HG03097 (cell line): Measurements from ENCODE around the gene ANXA2.
"Not testable (repeated sequence)": the region's sequence is repeated elsewhere in the genome, so short reads cannot be mapped to it uniquely, and the experiment has no call there.

Experiments
- ATAC-seq: cut with Tn5 transposase; IDR thresholded peaks from one replicate; pipeline ENCODE4 v1.9.1; 2021; ENCODE audit not compliant: unreplicated experiment, low FRiP score

ANXA2 gene

GRCh38 chr15:60346653-60347052 is 51.1 kb downstream of the ANXA2 start:
- no peak for ATAC-seq

GRCh38 chr15:60346077-60346476 is 51.7 kb downstream of the ANXA2 start:
- ATAC-seq = no peak

DNA sequence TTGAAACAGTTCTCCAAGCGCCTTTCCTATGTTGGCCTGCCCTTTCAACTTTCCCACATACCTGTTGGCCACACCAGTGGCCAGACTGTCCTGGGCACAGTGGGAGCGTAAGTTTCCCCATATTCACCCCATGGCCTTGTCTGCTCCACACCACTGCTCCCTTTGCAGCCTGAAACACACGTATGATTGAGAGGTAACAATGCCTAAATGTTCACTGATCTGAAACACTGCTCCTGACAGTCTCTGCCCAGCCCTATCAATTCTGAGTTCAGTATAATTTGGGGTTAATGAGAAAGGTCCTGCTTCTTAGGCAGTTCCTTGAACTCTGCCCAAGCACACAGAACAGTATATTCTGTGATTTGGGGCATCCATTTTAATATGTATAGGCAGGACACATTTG is 52.2 kb downstream of the ANXA2 start:
- no peak for ATAC-seq

DNA sequence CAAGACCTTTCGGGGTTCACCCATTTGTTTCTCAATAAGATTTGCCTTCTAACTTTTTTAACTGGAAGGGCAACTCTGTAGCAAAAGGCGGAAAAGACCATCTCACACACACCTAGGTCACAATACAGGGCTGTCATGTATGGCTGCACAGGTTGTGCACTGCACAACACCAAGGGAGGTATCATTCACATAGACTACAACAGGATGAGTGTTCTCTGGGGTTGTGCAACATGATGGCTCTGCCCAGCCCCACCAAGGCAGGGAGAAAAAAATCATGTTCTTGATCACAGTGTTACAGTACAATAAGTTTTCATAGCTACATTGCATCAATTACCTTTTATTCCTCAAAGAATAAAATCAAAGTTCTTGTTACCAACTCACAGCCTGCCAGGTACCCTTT is 52.8 kb downstream of the ANXA2 start:
- ATAC-seq = no peak

DNA sequence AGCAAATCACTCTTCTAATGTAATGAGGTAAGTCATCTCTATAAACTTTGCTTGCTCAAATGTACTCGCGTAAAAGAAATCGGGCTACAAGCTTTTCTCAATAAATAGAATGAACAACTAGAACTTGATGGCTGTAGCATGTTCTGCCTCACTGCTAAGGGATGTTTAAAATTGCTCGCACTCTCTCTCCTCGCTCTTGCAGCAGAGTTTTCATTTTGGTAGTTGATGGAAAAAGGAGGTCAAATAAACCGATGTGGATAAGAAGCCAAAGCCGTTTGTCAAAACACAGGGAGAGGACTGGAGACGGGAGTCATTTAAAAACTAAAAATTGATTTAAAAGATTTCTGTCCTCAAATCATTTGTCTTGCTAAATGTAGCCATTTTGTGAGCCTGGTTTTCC is 53.3 kb downstream of the ANXA2 start:
- no peak for ATAC-seq

DNA sequence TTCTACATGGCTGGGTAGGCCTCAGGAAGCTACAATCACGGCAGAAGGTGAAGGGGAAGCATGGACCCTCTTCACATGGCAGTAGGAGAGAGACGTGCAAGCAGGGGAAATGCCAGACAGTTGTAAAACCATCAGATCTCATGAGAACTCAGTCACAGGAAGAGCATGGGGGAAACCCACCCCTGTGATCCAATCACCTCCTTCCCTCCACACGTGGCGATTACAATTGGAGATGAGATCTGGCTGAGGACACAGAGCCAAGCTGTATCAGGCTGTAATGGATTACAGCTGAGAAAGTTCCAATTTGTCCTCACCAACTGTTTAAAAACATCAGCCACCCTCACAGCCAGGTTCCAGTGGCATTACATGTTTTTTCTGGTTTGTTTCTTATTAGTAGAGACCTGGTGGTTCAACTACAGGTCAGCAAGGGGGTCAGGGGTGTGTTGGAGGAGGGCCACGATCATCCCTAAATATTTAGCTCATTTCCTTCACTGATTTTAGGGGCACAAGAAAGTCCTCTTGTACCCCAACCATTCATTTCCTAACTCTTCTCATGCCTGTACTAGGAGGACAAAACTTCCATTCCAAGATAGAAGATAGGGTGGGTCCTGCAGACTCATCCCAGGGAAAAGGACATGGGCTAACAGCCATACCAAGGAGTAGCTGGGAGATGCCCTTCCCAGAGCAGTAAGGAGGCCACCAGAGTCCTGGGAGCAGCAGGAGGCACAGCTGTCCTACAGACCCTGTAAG is 54.4 kb downstream of the ANXA2 start:
- no peak for ATAC-seq

GRCh38 chr15:60340207-60340921 is 57.4 kb downstream of the ANXA2 start:
- ATAC-seq = no peak

DNA sequence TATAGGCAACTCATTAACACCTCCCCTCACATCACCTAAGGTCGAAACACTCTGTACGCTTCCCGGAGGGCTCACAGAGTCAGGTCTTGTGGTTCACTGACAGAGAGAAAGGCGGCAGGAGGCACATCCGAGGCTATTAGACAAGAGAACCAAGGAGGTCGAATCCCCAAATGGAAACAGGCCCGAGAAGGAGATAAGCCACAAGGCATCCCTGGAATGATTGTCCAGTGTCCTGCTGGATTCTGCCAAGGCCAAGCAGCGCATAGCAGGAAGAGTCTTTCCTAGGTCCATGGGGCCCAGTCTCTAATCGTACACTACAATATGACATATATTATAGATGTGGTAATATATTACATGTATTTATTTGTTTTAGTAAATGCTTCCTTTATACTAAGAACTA is 58.5 kb downstream of the ANXA2 start:
- ATAC-seq = no peak

- ATAC-seq = no peak
Observed at GRCh38 chr15:60338810-60339209, 59.0 kb downstream of the ANXA2 start.

GRCh38 chr15:60337076-60337475 is 60.7 kb downstream of the ANXA2 start:
- ATAC-seq = no peak

GRCh38 chr15:60335296-60335695 is 62.5 kb downstream of the ANXA2 start:
- not testable (repeated sequence) for ATAC-seq

DNA sequence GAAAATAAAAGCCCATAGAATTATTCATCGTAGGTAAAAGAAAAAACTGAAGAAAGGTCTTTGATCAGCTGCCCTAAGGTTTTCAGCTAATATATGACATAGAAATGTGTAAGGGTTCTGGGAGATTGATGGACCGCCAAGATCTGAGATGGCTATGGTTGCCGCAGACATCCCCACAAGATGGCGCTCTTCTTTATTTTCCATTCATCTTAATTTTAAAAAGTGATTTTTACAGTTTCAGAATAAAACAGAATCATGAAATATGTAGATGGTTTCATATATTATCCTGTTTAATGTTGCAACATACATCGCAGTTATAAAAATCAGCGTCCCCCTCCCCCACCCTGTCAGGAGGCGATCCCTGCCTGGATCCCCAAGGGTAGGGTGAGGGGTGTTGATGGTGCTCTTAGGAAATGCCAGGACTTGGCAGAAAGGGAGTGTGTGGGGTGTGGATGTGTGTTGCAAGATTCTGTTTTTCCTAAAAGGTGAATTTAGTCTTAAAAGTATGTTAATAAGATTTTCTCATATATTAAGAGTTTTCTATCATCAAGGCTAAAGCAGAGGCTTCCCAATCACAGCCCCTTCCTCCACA is 68.8 kb downstream of the ANXA2 start:
- ATAC-seq = no peak

GRCh38 chr15:60326824-60327654 is 70.7 kb downstream of the ANXA2 start:
- no peak for ATAC-seq

DNA sequence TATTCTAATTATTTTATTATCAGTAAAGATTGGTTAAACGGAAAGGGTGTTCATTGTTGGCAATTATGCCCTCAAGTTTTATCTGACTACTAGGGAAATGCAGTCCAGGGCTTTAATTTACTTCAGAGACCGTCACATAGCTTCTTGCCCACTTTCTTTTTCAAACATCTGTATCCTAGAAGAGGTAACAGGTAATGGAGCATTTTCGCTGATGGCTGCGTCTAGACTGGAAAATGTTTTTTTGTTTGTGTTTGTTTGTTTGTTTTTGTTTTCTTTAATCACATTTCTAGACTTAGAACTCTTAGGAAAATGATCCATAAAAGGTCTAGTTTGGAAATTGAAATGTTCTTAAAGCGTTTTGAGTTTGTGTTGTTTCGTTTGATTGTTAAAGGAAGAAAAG is 71.4 kb downstream of the ANXA2 start:
- ATAC-seq = no peak

GRCh38 chr15:60325905-60326304 is 71.9 kb downstream of the ANXA2 start:
- no peak for ATAC-seq

- ATAC-seq = no peak
Observed at GRCh38 chr15:60324706-60325438, 72.9 kb downstream of the ANXA2 start.

- no peak for ATAC-seq
Observed at GRCh38 chr15:60323322-60323721, 74.5 kb downstream of the ANXA2 start.

DNA sequence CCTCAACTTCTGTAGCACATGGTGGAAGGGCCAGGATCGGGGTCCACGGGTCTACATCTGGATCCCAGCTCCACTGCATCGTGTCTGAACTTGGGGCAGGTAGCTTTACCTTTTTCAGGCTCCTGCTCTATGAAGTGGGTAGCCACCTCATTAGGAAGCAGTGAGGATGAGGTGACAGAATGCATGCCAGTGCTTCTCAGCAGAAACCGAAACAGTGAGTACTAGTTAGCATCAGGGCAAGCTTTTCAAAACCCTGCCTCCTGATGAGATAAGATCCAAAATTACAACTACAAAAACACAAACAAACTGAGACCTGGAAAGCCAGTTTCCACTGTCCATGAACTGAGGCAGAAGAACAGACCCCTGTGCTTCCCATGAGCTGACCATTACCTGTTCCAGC is 77.4 kb downstream of the ANXA2 start:
- no peak for ATAC-seq

DNA sequence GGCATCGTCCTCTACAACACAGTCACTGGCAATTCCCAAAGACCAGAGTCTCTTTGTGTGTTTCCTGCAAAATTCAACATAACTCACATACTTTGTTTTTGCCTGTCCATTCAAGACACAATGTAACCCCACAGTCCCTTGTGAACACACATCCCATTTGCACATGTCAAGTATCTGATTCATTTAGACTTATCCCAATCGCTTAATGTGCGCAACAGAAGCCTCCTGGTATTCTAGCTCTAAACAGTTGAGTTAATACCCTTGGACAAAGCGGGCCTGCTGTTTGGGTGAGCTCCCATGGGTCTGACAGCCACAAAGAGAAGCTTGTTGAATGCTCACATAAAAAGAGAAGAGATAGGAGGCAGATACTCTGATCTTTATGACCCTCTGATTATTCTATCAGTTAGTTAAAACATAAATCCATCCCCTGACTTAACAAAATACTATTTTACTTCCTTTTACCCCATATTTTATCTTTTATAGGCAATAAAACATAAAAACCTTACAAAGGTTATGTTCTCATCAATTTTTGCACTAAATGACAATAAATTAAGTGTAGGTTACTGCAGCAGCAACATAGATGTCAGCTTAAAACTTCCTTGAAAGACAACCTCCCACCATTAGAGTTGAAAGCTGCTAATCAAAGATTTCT is 79.4 kb downstream of the ANXA2 start:
- ATAC-seq = no peak

DNA sequence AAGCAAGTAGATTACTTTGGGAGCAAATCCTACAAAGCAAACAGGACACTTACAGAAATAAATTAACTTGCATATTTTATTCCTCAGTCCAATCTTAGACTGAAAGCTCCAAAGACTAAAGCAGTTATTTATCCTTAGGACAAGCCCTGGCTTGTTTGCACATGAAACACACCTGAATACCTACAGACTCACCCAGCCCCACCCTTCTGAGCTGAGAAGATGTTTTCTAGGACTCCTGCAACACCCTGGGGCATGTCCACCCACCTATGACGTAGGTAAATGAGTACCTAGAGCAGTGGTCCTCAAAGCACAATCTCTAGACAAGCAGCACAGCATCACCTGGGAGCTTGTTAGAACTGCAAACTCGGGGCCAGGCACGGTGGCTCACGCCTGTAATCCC is 80.8 kb downstream of the ANXA2 start:
- no peak for ATAC-seq
